Subcutaneous adipose tissue (tissue), 4 donors: Measurements from ENCODE around the gene TTC27. TPM values are rescaled to one million over a fixed set of nuclear protein-coding genes. Genes with fewer than 3 reads are reported as not detected.

Experiments
- CTCF ChIP-seq: fragments of 450-650 bp; IDR thresholded peaks from one replicate; pipeline ENCODE4 v1.5.1; 2016; ENCODE audit warnings: low read depth, mild to moderate bottlenecking, control low read depth, antibody characterized with exemption, moderate library complexity
- total RNA-seq, 4 donors: library from RNA; depleted of rRNA; stranded (reverse); fragments of >200 nt; gene quantifications; one replicate each; pipeline ENCODE4 v1.1.0, GENCODE V29; 2016

The TTC27 gene
- total RNA-seq, 4 donors from 2014 or later = 13.6 to 18.6 (median 15.5) TPM

- no peak for TF ChIP-seq CTCF
Measured at GRCh38 chr2:32838949-32839348, 211.1 kb downstream of the TTC27 start.

GRCh38 chr2:32841931-32842898 lies 214.4 kb downstream of the TTC27 start:
- no peak for TF ChIP-seq CTCF

GRCh38 chr2:32843699-32844098 lies 215.8 kb downstream of the TTC27 start:
- TF ChIP-seq CTCF = no peak

GRCh38 chr2:32844253-32844652 lies 216.4 kb downstream of the TTC27 start:
- TF ChIP-seq CTCF = no peak

- no peak for TF ChIP-seq CTCF
Measured at GRCh38 chr2:32847734-32848133, 219.9 kb downstream of the TTC27 start.

GRCh38 chr2:32849456-32850194 lies 221.8 kb downstream of the TTC27 start:
- TF ChIP-seq CTCF = no peak
